ENCODE measurements around the gene NADK2.

GRCh38 chr5:36252722-36253365 is 11.1 kb upstream of the NADK2 start:
- TF ChIP-seq GATA2 (IDR thresholded peaks at IDR 0.05; ENCODE audit: low read depth, low read length) (no peak), GATA3 (IDR thresholded peaks at IDR 0.05; ENCODE audit: low read depth, low read length) (no peak)
